HG02610 (cell line): Measurements from ENCODE around the gene FAM227A.
"Not testable (repeated sequence)": the region's sequence is repeated elsewhere in the genome, so short reads cannot be mapped to it uniquely, and the experiment has no call there.

Experiments
- ATAC-seq: cut with Tn5 transposase; IDR thresholded peaks from one replicate; pipeline ENCODE4 v1.9.1; 2021; ENCODE audit warnings: mild to moderate bottlenecking, moderate library complexity; ENCODE audit not compliant: unreplicated experiment

The FAM227A gene

DNA sequence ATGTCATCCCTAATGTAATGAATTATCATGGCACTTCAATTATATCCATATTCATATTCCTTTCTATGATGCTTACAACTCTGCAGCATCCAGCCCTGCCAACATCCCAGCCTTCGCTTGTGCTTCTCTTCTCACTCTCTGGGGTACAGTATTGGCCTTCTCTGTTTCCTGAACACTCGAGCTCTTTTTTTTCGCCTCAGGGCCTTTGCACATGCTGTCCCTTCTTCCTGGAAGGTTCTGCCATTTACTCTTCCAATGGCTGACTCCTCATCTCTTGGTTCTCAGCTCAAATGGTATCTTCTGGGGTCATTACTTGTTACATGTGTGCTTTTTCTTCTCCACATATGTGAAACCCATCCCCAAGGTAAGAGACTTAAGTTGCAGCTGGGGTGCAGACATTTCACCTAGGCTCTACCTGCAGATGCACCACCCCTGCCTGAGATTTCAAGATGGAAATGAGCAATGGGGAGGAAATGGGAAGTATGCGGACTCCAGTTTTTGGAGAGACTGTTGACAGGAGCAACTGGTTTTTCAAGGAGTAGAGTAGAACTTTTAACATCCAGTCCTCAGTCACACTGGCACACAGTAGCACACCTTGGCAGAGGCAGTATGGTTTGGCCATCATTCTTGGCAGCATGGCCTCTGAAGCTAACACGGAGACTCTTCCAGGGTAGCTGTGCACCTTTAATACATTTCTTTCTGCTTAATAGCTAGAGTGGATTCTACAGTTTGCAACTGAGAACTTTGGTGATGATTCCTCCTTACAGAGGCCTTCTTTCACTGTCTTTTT is 43.8 kb downstream of the FAM227A start:
- no peak for ATAC-seq

DNA sequence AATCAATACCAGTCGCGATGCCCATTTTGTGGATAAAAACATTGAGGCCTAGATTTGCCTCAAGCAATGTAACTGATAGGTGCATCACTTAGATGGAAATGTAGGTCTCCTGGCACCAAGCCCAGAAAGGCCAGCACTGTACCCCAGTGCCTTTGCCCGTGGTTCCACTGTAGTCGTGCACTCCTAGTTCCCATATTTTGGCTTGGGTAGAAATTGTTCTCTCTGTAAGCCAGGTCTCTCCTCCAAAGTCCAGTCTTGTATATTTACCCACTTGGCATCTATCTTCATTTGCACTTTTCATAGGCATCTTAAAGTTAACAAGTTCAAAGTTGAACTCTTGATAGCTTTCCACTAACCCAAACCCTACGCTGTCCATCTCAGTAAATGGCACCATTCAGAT is 44.6 kb downstream of the FAM227A start:
- ATAC-seq: no peak

DNA sequence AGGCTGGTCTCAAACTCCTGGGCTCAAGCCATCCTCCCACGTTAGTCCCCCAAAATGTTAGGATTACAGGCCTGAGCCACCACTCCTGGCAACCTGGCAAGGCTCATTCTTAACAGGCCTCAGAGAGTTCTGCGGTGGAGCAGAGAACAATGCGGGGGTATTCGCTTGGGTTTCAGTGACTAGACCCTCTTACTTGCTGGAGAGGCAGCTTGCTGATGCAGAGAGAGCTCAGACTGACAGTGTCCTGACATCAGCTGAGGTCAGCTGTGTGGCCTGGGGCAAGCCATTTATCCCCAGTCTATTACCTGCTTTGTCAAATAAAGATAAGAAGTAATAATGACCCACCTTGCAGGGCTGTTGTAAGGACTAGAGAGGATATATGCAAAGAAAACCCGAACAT is 46.0 kb downstream of the FAM227A start:
- ATAC-seq: no peak

DNA sequence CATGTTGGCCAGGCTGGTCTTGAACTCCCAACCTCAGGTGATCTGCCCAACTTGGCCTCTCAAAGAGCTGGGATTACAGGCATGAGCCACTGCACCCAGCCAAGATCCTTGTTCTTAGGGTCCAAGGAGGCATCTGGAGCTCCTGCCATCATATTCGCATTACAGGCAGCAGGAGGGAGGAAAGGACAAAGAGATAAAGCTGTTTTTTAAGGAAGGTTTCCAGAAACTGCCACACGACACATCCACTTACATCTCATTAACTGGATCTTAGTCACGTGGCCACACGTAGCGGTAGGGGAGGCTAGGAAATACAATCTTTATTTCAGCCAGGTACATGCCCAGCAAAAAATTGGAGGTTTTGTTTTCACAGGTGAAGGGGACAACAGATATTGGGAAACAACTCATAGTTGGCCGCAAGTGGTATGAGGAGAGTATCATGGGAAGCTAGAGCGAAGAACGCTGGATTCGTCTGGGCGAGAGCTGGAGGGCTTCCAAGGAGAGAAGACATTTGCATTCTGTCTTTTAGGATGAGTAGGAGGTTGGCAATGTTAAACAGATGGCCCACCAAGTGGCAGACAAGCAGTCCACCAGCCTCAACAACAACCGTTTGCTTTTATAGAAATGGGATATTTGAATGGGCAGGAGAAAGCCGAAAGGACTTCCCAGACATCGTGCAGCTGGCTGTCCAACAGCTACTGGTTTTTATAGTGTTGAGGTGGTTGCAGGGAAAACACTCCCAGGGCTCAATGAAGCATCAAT is 47.0 kb downstream of the FAM227A start:
- no peak for ATAC-seq

DNA sequence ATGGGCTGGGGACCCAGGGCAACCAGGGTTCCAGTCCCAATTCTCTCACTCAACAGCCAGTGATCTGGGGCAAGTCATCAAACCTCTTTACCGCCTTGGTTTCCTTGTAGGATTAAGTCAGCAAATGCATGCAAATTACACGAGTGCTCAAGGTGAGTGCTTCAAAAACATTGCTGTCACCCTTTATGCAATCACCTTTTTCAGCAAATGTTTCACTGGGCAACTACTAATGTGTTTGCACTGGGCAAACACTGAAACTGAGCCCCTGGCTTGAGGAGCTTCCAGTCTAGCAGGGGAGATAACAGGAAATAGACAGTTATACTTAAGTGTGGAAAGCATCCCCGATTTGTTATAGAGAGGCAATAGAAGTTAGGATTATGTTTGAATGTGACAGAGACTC is 48.5 kb downstream of the FAM227A start:
- ATAC-seq: no peak

DNA sequence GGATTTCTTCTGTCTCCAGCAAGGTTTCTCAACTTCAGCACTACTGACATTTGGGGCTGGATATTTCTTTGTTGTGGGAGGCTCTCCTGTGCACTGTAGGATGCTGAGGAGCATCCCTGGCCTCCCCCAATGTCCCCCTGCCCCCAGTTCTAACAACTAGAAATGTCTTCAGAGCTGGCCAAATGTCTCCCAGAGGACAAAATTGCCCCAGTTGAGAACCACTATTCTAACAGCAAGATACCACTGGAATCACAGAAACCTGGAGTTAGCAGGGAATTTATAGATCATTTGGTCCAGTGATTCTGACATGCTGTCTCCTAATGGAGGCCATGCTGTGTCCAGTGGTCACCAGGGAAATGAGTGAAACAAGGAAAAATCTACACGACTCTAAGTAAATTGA is 54.0 kb downstream of the FAM227A start:
- no peak for ATAC-seq

DNA sequence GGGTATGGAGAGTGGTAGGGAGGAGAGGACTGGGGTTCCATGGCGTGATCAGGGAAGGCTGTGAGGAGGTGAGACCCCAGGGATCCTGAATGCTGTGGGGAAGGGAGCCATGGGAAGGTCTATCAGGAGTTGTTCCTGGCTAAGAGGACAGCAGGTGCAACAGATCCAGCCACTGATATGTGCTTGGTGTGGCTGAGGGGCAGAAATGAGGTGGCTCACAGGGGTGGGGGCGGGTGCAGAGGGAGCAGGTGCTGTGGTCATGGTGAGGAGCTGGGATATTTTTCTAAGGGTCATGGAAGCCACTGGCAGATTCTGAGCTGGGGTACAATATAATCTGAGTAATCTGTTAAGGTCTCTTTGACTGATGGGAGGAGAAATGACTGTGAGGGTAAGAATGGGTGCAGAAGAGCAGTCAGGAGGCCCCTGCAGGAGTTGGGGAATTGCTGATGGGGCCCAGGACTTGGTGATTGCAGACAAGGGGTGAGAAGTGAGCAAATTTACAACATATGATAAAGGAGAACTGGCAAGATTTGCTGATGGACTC is 54.9 kb downstream of the FAM227A start:
- ATAC-seq: no peak

DNA sequence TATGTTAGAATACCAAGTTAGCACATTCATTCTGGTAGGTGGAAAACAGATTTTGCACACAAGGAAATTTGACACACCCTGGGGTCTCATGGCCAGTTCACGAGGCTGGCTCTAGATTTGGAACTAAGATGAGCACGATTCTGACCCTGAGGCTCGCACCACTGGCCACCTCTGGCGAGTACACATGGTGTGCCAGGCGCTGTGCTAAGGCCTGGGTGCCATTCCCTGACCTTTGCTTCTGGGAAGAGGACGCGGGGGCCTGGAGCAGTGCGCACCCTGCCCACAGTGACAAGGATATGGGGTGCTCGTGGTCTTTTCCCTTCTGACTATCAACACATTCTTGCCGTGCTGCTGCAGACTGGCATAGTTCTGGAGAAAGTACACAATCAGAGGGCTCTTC is 56.7 kb downstream of the FAM227A start:
- ATAC-seq: no peak

DNA sequence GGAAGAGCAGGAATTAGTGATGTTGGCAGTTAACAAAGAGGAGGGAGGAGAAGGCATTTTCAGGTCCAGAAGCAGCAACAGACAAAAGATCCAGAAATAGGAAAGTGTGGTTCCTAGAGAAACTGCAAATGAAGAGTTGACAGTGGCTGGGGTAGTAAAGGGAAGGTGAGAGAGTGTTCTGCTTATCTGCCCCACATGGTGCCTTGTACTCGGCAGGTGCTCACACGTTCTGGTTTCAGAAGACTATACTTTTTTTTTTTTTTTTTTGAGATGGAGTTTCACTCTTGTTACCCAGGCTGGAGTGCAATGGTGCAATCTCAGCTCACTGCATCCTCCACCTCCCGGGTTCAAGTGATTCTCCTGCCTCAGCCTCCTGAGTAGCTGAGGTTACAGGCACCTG is 73.3 kb downstream of the FAM227A start:
- not testable (repeated sequence) for ATAC-seq

DNA sequence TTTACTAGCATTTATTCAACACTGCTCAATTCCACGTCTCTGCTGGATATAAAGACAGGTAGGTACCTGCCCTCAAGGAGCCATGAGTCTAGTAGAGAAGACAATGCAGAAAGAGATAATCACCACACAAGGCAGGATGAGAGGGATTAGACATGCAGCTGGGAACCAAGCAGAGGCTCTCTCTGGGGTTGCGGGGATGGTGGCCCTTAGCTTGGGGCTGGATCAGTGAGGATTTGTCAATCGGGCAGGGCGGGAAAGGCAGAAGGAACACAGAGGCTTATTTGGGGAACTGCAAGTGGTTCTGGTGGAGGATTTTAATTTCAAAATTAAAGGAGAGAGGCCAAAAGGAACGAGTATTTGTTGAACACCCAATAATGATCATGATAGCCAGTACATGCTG is 77.7 kb downstream of the FAM227A start:
- ATAC-seq: no peak

DNA sequence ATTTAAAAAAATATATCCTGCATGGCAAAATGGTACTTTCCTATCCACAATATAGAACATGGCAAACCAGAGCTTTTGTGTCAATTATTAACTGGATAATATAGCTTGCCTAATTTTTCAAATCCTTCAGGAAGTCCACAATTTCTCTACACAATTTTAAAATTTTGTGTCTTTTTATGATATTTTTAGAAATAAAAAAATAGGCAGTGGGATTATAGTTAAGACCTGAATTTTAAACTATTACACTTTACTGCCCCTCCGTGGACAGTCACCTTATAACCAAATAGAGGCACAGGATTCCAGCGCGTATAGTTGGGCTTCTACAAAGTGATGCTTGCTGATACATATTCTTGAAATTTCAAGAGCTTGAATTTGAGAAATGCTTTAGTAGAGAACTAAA is 84.1 kb downstream of the FAM227A start:
- no peak for ATAC-seq

DNA sequence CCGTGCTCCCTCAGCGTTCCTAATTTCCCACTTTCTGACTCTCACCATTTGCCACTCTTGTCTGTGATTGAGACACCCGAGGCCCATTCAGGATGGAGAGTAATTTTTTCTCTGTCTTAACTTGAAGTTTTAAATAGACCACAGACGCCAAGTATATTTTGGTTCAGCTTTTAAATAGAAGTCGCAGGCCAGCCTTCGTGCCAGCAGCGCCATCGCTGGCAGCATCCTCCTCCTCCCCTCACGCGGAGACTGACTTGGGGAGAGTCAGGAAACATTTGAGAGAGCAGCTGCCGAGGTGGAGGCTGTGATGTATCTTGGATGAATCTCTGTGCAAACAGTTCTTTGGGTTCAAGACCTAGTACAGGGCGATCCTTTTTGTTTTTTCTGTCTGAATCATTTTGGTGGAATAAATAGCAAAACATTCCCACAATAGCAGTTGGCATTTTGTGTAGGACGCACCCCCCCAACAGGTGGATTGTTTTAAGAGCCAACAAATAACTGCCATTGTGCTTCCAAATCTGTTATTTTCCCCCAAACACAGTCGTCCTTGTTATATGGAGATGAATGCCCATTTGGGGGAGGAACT is 85.3 kb downstream of the FAM227A start:
- no peak for ATAC-seq

DNA sequence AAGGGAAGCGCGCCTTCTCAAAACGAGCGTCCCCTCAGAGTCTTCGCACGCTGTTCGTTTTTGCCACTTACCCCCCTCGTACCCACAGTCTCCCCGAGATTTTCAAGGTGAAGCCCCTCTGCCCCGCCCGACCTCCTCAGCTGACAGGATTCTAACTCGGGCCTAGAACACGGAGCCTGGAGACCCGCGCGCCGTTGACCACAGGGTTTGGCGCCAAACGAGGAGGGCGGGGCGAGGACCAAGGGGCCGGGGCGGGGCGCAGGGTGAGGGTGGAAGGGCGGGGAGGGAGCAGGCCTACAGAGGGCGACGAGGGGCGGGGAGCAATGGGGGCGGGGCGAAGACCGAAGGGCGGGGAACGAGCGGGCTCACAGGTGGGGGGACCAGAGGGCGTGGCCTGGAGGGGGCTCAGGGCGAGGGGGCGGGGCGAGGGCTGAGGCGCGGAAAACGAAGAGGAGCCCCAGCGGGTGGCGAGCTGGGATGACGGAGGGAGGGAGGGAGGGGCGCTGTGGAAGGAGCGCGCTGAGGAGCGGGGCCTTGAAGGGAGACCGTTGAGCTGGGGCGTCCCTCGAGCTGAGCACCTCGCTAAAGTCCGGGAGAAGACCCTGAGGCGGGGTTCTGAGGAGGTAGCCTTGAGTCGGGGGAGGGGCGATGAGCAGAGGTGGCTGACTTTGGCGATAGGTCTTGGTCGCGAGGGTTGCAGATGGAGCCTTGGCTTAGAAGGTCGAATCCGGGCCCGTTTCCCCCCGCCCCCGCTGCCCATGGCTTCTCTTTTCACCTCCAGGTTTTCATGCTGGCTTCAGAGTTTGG is 86.0 kb downstream of the FAM227A start, which contains the start of gene DMC1:
Gene DMC1 (minus strand): TSS at position 212 of the 807 bp plus-strand sequence. CDS start 1,927 bp downstream, outside the sequence.
- peak; percentile 58 for ATAC-seq

DNA sequence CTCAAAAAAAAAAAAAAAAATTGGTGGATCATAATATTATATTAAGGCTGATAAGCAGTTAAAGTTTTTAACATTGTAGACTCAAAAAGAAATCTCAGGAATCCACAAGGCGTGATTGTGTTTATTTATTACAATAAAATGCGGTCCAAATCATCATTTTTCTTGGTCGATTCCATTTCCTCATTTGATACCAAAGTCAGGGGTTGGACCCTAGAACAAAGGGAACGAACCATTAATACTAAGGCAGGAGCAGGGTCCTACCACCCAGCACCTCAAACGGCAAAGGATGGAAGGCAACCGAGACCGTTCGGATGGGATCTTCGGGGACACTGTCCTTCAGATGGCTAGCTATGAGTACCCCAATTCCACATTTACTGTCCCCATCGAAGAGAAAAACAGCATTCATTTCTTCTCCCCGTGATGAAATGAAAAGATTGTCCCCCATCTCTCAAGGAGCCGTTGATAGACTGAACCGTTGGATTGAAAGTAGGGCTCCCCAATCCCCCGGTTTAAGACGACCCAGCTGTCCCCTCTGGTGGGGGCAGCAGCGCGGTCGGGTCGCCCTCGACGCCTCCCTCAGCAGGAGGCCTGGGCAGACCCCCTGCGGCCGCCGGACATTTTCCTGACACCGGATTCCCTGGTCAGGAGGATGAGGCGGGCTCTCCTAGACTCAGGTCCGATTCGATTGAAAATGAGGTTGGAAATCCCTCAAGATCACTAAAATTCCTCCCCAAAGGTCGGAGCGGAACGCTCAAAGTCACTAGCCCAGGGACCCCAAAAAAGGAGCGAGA is 86.8 kb downstream of the FAM227A start:
- no peak for ATAC-seq

DNA sequence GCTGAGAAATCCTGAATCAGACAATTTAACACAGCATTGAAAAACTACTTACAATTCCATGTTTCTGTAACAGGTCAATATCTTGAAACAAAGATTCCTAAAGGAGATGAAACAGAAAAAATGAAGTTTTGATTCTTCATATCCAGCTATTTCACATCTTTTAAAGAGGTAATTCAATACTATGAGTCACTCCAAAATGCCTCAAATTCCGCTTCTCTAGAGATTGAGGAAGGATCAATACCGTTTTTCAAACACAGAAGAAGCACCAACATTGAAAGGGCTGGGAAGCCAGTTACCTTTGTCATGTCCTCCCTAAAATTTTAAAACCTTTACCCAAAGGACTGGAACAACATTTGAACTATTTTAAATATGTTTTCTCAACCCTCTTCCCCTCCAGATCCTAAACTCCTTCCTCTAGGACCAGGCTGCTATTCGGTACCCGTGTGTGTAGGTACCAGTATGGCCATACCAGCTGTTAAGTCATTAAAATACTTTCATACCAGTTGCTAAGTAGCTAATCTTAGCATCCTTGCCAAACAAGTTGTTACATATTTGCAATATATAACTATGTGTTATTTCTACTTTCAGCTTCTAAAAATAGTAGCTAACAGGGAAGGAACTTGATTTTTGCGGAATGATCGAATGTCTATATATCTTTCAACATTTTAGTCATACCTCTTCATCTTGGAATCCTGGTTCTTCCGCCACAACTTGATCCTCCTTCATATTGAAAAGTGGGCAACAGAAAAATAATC is 88.5 kb downstream of the FAM227A start:
- no peak for ATAC-seq

DNA sequence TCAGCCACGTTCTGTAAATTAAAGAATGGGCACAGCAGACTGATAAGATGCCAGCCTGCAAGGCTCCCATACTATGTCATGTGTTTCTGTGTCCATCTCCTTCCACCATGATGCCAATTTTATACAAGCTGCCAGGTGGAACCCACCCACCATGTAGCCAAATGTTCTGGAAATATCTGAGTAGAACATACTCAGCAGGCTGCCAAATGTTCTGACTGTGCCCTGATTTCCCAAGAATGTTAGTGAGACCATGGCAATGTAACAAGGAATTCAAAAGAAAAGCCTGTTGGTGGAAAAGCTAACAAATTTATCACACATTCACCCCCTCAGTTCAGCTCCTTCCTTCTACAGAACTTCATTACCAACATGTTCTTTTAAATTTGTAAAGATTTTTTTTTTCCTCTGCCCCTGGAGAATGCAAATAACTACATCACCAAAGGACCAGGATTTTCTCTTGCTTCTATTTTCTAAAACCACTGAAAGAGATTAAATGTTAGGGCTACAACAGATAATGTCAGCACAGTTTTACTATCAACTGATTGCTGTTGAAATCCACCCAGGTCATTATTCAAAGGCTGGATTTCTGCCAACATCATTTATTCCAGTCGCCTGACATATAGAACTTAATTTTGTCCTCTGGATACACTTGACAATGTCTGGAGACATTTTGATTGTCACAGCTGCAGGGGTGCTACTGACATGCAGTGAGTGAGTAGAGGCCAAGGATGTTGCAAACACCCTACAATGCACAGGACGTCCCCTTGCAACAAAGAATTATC is 89.3 kb downstream of the FAM227A start:
- ATAC-seq: no peak

DNA sequence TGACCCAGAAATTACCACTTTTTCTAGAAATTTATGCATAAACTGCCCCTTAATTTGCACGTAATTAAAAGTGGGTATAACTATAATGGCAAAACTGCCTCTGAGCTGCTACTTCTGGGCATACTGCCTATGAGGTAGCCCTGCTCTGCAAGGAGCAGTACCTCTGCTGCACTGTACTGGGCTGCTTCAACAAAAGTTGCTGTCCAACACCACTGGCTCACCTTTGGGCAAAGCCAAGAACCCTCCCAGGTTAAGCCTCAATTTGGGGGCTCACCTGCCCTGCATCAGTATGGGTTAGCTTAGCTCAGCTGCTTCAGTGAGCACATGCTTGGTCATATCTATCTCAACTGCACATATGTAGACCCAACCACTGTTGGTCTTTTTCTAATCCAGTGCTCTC is 90.8 kb downstream of the FAM227A start:
- ATAC-seq: no peak

DNA sequence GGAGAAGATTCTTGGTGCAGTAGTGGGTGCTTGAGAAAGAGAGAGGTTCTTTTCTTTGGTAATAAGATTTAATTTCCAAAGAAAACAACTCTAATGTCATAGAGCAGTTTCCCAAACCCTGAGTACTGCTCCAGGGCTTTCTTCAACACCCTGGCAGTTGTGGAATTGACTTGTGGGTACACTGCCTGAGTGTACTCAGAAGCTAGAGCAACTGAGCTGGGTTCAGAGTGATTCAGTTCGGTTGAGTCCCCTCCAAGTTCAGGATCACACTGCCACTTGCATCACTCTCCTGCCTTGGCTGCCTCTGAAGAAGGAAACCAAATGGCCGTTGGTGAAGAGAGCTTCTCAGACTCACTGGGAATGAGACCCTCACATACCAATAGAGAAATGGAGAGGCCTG is 91.5 kb downstream of the FAM227A start:
- no peak for ATAC-seq

DNA sequence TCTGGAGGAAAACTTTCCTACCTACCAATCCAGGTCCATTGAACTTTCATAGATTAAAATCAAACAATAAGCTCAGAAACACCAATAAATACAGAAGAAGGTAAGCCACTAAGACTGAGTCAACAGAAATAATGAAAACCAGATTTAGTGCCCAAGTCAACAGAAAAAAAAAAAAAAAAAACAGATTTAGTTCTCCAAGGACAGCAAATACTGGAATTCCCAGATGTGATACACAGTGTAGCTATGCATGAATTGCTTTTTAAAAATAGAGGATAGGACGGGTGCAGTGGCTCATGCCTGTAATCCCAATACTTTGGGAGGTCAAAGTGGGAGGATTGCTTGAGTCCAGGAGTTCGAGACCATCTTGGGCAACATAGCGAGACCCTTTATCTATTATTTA is 101.9 kb downstream of the FAM227A start:
- ATAC-seq: no peak
